Astrocyte (in vitro differentiated cells and primary cell): ENCODE data around the gene EXOC6B. TPM values are rescaled to one million over a fixed set of nuclear protein-coding genes. Genes with fewer than 3 reads are reported as not detected.
A peak's percentile ranks its signal among the peaks of the same experiment; 100 is the strongest.

Source experiments
- DNase-seq: peaks from one replicate; pipeline ENCODE4 v3.0.0-alpha.2; 2010; ENCODE audit warnings: low read depth
- FAIRE-seq: peaks from 2 replicates; lab custom pipeline; 2011; peaks lifted over from hg19 to GRCh38; lab: Jason Lieb, UNC
- H2AFZ ChIP-seq: 2 replicates; pipeline ENCODE4 v1.6.0; 2012; ENCODE audit warnings: low read depth, low read length, inconsistent platforms
- H3K27ac ChIP-seq: 2 replicates; pipeline ENCODE4 v1.5.1; 2011; ENCODE audit warnings: low read depth, low read length, inconsistent platforms
- H3K27me3 ChIP-seq: 2 replicates; pipeline ENCODE4 v1.6.0; 2011; ENCODE audit warnings: low read length, inconsistent platforms; ENCODE audit not compliant: insufficient read depth
- H3K36me3 ChIP-seq: 2 replicates; pipeline ENCODE4 v1.5.1; 2011; ENCODE audit warnings: low read length, inconsistent platforms; ENCODE audit not compliant: insufficient read depth
- H3K4me1 ChIP-seq: 2 replicates; pipeline ENCODE4 v1.5.1; 2011; ENCODE audit warnings: low read length, inconsistent platforms; ENCODE audit not compliant: insufficient read depth
- H3K4me2 ChIP-seq: 2 replicates; pipeline ENCODE4 v1.6.0; 2012; ENCODE audit warnings: low read length, inconsistent platforms
- H3K4me3 ChIP-seq: 2 replicates; pipeline ENCODE4 v1.5.1; 2011; ENCODE audit warnings: low read depth, mild to moderate bottlenecking, low read length, inconsistent platforms; ENCODE audit not compliant: insufficient read depth
- H3K79me2 ChIP-seq: 2 replicates; pipeline ENCODE4 v1.6.0; 2012; ENCODE audit warnings: mild to moderate bottlenecking, low read length, inconsistent platforms; ENCODE audit not compliant: insufficient read depth
- H3K9ac ChIP-seq: 2 replicates; pipeline ENCODE4 v1.6.0; 2012; ENCODE audit warnings: mild to moderate bottlenecking, low read length, inconsistent platforms
- H3K9me3 ChIP-seq: 2 replicates; pipeline ENCODE4 v1.5.1; 2012; ENCODE audit warnings: low read depth, mild to moderate bottlenecking, low read length, inconsistent platforms; ENCODE audit not compliant: insufficient read depth
- H4K20me1 ChIP-seq: 2 replicates; pipeline ENCODE4 v1.6.0; 2012; ENCODE audit warnings: low read length, inconsistent platforms; ENCODE audit not compliant: insufficient read depth
- H3K27ac Mint-ChIP-seq: one replicate; pipeline ENCODE4 v1.8.0; 2021; ENCODE audit warnings: mild to moderate bottlenecking, mixed read lengths; ENCODE audit not compliant: unreplicated experiment
- H3K27me3 Mint-ChIP-seq: one replicate; pipeline ENCODE4 v1.8.0; 2021; ENCODE audit warnings: low read depth, mixed read lengths; ENCODE audit not compliant: unreplicated experiment
- H3K36me3 Mint-ChIP-seq: one replicate; pipeline ENCODE4 v1.8.0; 2021; ENCODE audit warnings: low read depth, mixed read lengths; ENCODE audit not compliant: unreplicated experiment
- H3K4me1 Mint-ChIP-seq: one replicate; pipeline ENCODE4 v1.8.0; 2021; ENCODE audit warnings: low read depth, mixed read lengths; ENCODE audit not compliant: unreplicated experiment
- H3K4me3 Mint-ChIP-seq: one replicate; pipeline ENCODE4 v1.8.0; 2021; ENCODE audit warnings: mild to moderate bottlenecking, moderate library complexity, mixed read lengths; ENCODE audit not compliant: unreplicated experiment
- H3K9me3 Mint-ChIP-seq: one replicate; pipeline ENCODE4 v1.8.0; 2021; ENCODE audit warnings: mild to moderate bottlenecking, mixed read lengths; ENCODE audit not compliant: unreplicated experiment
- EZH2 ChIP-seq: IDR thresholded peaks from 2 replicates; pipeline ENCODE4 v1.6.1; 2012; ENCODE audit warnings: mild to moderate bottlenecking, low read length, inconsistent platforms; ENCODE audit not compliant: insufficient read depth
- total RNA-seq: library from RNA; stranded (reverse); gene quantifications from 2 replicates; pipeline ENCODE4 v1.2.1, GENCODE V29; 2021
- TF ChIP-seq, protein P1 (sequence below): IDR thresholded peaks from 2 replicates; pipeline ENCODE4 v1.5.1; 2011; ENCODE audit warnings: low read depth, mild to moderate bottlenecking, inconsistent platforms, low read length, moderate library complexity; ENCODE audit not compliant: insufficient read depth

EXOC6B gene
- total RNA-seq, 1 donor from 2014 or later = 31.8 TPM

DNA sequence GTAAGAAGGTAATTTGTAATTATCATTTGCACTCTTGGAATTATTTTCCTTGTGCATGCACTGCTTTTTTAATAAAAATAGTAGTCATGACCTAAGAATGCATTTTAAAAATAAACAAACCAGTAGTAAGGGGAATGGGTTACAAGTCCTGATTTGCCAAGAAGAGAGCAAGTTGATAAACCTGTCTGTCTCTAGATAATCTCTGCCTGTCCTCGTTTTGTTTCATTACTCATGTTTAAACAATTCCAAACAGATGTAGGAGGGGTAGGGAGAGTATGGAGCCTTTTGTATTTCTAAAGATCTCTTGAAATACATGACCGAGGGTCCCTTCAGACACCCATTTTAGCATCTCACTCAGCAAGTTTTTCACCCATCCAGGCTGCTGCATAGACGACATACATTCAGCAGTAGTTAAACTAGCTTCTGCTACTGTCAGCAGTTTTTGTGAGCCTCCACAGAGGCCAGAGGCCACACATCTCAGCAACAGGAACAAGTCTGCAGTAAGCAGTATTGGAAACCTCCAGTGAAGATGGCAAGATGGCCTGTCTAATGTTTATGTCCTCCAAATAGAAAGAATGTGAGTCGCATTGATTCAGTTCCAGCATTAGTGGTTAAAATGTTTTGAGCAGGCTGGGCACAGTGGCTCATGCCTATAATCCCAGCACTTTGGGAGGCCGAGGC lies 2.3 kb upstream of the EXOC6B start:
- no peak overlapping the region for H2AFZ ChIP-seq
- Mint-ChIP-seq H3K27ac (peak overlapping the region; percentile 58), H3K36me3 (no peaks in the 10 kb centered on the region), H3K27me3 (no peaks in the 10 kb centered on the region), H3K4me1 (peaks cover 17% of the 10 kb centered on the region), H3K4me3 (no peak overlapping the region), H3K9me3 (no peaks in the 10 kb centered on the region)
- H3K4me3 ChIP-seq = no peak overlapping the region
- H3K27ac ChIP-seq = peak overlapping the region; percentile 42
- TF ChIP-seq, protein P1, sequence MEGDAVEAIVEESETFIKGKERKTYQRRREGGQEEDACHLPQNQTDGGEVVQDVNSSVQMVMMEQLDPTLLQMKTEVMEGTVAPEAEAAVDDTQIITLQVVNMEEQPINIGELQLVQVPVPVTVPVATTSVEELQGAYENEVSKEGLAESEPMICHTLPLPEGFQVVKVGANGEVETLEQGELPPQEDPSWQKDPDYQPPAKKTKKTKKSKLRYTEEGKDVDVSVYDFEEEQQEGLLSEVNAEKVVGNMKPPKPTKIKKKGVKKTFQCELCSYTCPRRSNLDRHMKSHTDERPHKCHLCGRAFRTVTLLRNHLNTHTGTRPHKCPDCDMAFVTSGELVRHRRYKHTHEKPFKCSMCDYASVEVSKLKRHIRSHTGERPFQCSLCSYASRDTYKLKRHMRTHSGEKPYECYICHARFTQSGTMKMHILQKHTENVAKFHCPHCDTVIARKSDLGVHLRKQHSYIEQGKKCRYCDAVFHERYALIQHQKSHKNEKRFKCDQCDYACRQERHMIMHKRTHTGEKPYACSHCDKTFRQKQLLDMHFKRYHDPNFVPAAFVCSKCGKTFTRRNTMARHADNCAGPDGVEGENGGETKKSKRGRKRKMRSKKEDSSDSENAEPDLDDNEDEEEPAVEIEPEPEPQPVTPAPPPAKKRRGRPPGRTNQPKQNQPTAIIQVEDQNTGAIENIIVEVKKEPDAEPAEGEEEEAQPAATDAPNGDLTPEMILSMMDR = no peak
- TF ChIP-seq EZH2 = no peak
- DNase-seq = peak; percentile 88
- FAIRE-seq = no peak
- H4K20me1 ChIP-seq = peaks cover 13% of the 10 kb centered on the region
- H3K79me2 ChIP-seq = peaks cover 12% of the 10 kb centered on the region
- peaks cover 19% of the 10 kb centered on the region for H3K4me1 ChIP-seq
- H3K27me3 ChIP-seq = peaks cover 5% of the 10 kb centered on the region
- H3K36me3 ChIP-seq = no peaks in the 10 kb centered on the region
- H3K9ac ChIP-seq = no peak overlapping the region
- peak overlapping the region; percentile 68 for H3K4me2 ChIP-seq
- H3K9me3 ChIP-seq = no peaks in the 10 kb centered on the region

DNA sequence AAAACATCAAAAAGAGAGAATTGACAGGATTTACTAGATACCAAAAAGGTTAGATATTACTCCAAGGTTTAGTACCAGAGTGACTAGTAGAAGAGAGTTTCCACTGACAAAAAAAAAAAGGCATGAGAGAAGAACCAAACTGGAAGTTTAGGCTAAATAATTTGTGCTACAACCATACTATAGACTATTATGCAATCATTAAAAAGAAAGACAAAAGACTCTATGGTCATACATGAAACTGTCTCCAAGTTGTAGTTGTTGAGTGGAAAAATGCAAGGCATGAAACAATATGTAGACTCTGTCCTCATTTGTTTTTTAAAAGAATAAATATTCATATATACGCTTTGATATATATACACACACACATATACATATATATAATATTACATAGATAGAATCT lies 1.7 kb upstream of the EXOC6B start:
- Mint-ChIP-seq H3K4me3 (peak overlapping the region; percentile 24), H3K9me3 (no peaks in the 10 kb centered on the region), H3K27ac (no peak overlapping the region), H3K36me3 (no peaks in the 10 kb centered on the region), H3K4me1 (peaks cover 17% of the 10 kb centered on the region), H3K27me3 (no peaks in the 10 kb centered on the region)
- H4K20me1 ChIP-seq = peaks cover 19% of the 10 kb centered on the region
- no peak for TF ChIP-seq EZH2
- TF ChIP-seq, protein P1 = no peak
- peaks cover 19% of the 10 kb centered on the region for H3K4me1 ChIP-seq
- no peak overlapping the region for H3K4me2 ChIP-seq
- DNase-seq (no peak), FAIRE-seq (no peak)
- no peaks in the 10 kb centered on the region for H3K36me3 ChIP-seq
- no peak overlapping the region for H2AFZ ChIP-seq
- H3K9ac ChIP-seq = no peak overlapping the region
- H3K4me3 ChIP-seq = no peak overlapping the region
- peaks cover 5% of the 10 kb centered on the region for H3K27me3 ChIP-seq
- H3K9me3 ChIP-seq = no peaks in the 10 kb centered on the region
- no peak overlapping the region for H3K27ac ChIP-seq
- peaks cover 18% of the 10 kb centered on the region for H3K79me2 ChIP-seq

DNA sequence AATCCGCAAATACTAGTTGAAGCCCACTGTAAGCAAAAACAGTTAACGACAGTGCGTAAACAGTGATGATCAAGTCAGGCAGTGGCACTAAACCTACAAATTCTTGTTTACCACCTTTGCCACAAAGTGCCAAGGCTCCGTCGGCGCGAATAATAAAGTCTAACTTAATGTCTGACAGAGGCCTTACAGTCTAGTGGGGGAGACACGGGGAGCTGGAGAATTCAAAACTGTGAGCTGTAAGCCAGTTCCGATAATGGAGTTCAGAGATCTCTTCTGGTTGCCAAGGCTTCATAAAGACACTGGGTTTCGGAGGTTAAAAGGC lies 284 bp upstream of the EXOC6B start:
- no peaks in the 10 kb centered on the region for H3K36me3 Mint-ChIP-seq
- Histone ChIP-seq H3K27me3 (peaks cover 4% of the 10 kb centered on the region), H3K4me3 (peak overlapping the region; percentile 74), H3K4me2 (peak overlapping the region; percentile 88), H4K20me1 (peaks cover 21% of the 10 kb centered on the region), H3K9ac (no peak overlapping the region), H3K36me3 (no peaks in the 10 kb centered on the region), H3K9me3 (no peaks in the 10 kb centered on the region), H2AFZ (peak overlapping the region; percentile 95), H3K79me2 (peaks cover 29% of the 10 kb centered on the region), H3K4me1 (peaks cover 19% of the 10 kb centered on the region), H3K27ac (peak overlapping the region; percentile 79)
- FAIRE-seq (no peak), DNase-seq (no peak)
- peak overlapping the region; percentile 96 for H3K4me3 Mint-ChIP-seq
- peak overlapping the region; percentile 91 for H3K27ac Mint-ChIP-seq
- H3K27me3 Mint-ChIP-seq = no peaks in the 10 kb centered on the region
- TF ChIP-seq, protein P1 = no peak
- no peak for TF ChIP-seq EZH2
- no peaks in the 10 kb centered on the region for H3K9me3 Mint-ChIP-seq
- peaks cover 17% of the 10 kb centered on the region for H3K4me1 Mint-ChIP-seq
